Psoas muscle (tissue), 8 donors: Measurements from ENCODE around the gene SART3. TPM values are rescaled to one million over a fixed set of nuclear protein-coding genes. Genes with fewer than 3 reads are reported as not detected.

ENCODE experiments used
- ATAC-seq, 4 donors: fragments of 200-7000 bp; cut with Tn5 transposase; one replicate each; pipeline ENCODE4 v1.9.1; 2020; ENCODE audit warnings: moderate library complexity in 3 of 4, mild to moderate bottlenecking in 2 of 4
- DNase-seq, 2 donors: peaks; one replicate each; pipeline ENCODE4 v3.0.0-alpha.2; 2020
- H3K27ac ChIP-seq: fragments of 200-600 bp; one replicate; pipeline ENCODE4 v1.8.0; 2022
- H3K27me3 ChIP-seq, 3 donors: fragments of 200-600 bp in 1 of 3; one replicate each; pipeline versions ENCODE4 v1.6.1 to v1.8.0; 2013 to 2022; ENCODE audit warnings: low read length in 2 of 3, mild to moderate bottlenecking in 2 of 3, moderate library complexity in 1 of 3; ENCODE audit not compliant: insufficient read depth in 3 of 3
- H3K36me3 ChIP-seq, 2 donors: fragments of 200-600 bp in 1 of 2; one replicate each; pipeline versions ENCODE4 v1.6.1 to v1.8.0; 2013 to 2022; ENCODE audit warnings: low read depth in 1 of 2, mild to moderate bottlenecking in 1 of 2, moderate library complexity in 1 of 2; ENCODE audit not compliant: insufficient read depth in 1 of 2
- H3K4me1 ChIP-seq: fragments of 200-600 bp; one replicate; pipeline ENCODE4 v1.8.0; 2022
- H3K4me3 ChIP-seq: fragments of 200-600 bp; one replicate; pipeline ENCODE4 v1.8.0; 2022; ENCODE audit warnings: mild to moderate bottlenecking
- H3K9me3 ChIP-seq: fragments of 200-600 bp; one replicate; pipeline ENCODE4 v1.8.0; 2022
- WGBS, 3 donors: extraction: QIAGEN DNeasy Blood & Tissue Kit; methylation state at CpG; one replicate each; pipeline versions ENCODE4 v1.1.6 to v1.1.7; 2013; 5-methylcytosine and 5-hydroxymethylcytosine counted together
- intact Hi-C, 2 donors: fragments of 100-400 bp; cut with DNase I; formaldehyde crosslinking; loops; one replicate each; pipeline versions ENCODE4 v1.11.0 to v1.14.2; 2022
- polyA plus RNA-seq, 3 donors: library from polyadenylated mRNA; stranded (reverse); fragments of 200-250 nt; gene quantifications; one replicate each; pipeline ENCODE4 v1.2.3, GENCODE V29; 2013
- total RNA-seq, 4 donors: library from RNA; stranded (reverse); fragmentation: NEBNext Ultra II Directional in 2 of 4; extraction: Animal tissue kit (Norgen Biotek cat#: 25700) in 2 of 4; gene quantifications; one replicate each; pipeline versions ENCODE4 v1.2.1 to v1.2.4, GENCODE V29; 2021 to 2023
- TF ChIP-seq, protein P1 (sequence below): fragments of 200-600 bp; IDR thresholded peaks from one replicate; pipeline ENCODE4 v1.8.0; 2022; ENCODE audit warnings: antibody characterized with exemption
- donor health status: healthy with polysubstance abuse.
- donor health status: DM: no; HTN: no; CAD: no; lungs with moderate emphysema.
- donor health status: Bipolar disorder and iron deficiency.
- donor health status: healthy.
- donor health status: DM: yes; HTN: yes; CAD: no.
- donor health status: DM: no; HTN: no; CAD: no.
- donor health status: DM: no; HTN: no; CAD: no.
- donor health status: DM: yes; HTN: yes; CAD: no.

Gene SART3
- total and polyA plus RNA-seq, 7 donors, result 13.4 to 35.3 (median 24.2) TPM

GRCh38 chr12:108597559-108598471 lies 36.8 kb upstream of the SART3 start, which contains the start of gene TMEM119:
Gene TMEM119, minus strand, starts transcription at chr12:108598084. Its CDS starts 5,701 bp downstream, at chr12:108592383.
- Histone ChIP-seq H3K4me1 (no peaks in the 10 kb centered on the region), H3K27me3 (no peaks in the 10 kb centered on the region), H3K9me3 (no peaks in the 10 kb centered on the region), H3K27ac (no peak within 1 kb of the TSS), H3K4me3 (peak within 1 kb of the TSS; percentile 25), H3K36me3 (no peaks in the 10 kb centered on the region)
- 41 to 53% (median 48%) methylated on average over 21 to 27 of the region's 27 CpGs for WGBS, 3 donors
- peak in 3 of 4 donors; percentile 35 to 50 (median 49) for ATAC-seq
- TF ChIP-seq, protein P1, sequence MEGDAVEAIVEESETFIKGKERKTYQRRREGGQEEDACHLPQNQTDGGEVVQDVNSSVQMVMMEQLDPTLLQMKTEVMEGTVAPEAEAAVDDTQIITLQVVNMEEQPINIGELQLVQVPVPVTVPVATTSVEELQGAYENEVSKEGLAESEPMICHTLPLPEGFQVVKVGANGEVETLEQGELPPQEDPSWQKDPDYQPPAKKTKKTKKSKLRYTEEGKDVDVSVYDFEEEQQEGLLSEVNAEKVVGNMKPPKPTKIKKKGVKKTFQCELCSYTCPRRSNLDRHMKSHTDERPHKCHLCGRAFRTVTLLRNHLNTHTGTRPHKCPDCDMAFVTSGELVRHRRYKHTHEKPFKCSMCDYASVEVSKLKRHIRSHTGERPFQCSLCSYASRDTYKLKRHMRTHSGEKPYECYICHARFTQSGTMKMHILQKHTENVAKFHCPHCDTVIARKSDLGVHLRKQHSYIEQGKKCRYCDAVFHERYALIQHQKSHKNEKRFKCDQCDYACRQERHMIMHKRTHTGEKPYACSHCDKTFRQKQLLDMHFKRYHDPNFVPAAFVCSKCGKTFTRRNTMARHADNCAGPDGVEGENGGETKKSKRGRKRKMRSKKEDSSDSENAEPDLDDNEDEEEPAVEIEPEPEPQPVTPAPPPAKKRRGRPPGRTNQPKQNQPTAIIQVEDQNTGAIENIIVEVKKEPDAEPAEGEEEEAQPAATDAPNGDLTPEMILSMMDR, result no peak
- peak; percentile 41 to 69 for DNase-seq
- intact Hi-C loops, result no loop called here

- TF ChIP-seq, protein P1, result no peak
- Histone ChIP-seq H3K4me3 (peak overlapping the region; percentile 25), H3K27me3 (no peaks in the 10 kb centered on the region), H3K4me1 (no peaks in the 10 kb centered on the region), H3K36me3 (no peaks in the 10 kb centered on the region), H3K27ac (no peak overlapping the region), H3K9me3 (no peaks in the 10 kb centered on the region)
- intact Hi-C loops, result no loop called here
- WGBS, 3 donors, result 51 to 59% (median 58%) methylated on average over 10 of the region's 10 CpGs
- DNase-seq (no peak), ATAC-seq (no peak)
Observed at GRCh38 chr12:108596854-108597558, 36.0 kb upstream of the SART3 start.

GRCh38 chr12:108595711-108596647 lies 35.0 kb upstream of the SART3 start:
- H3K36me3 ChIP-seq, result no peaks in the 10 kb centered on the region
- TF ChIP-seq, protein P1, result no peak
- ATAC-seq (no peak), DNase-seq (no peak)
- intact Hi-C loops, result no loop called here
- 71 to 75% (median 75%) methylated on average over 17 of the region's 17 CpGs for WGBS, 3 donors
- no peak overlapping the region for H3K27ac ChIP-seq
- no peak overlapping the region for H3K4me3 ChIP-seq
- no peaks in the 10 kb centered on the region for H3K4me1 ChIP-seq
- H3K9me3 ChIP-seq, result no peaks in the 10 kb centered on the region
- H3K27me3 ChIP-seq, result no peaks in the 10 kb centered on the region

DNA sequence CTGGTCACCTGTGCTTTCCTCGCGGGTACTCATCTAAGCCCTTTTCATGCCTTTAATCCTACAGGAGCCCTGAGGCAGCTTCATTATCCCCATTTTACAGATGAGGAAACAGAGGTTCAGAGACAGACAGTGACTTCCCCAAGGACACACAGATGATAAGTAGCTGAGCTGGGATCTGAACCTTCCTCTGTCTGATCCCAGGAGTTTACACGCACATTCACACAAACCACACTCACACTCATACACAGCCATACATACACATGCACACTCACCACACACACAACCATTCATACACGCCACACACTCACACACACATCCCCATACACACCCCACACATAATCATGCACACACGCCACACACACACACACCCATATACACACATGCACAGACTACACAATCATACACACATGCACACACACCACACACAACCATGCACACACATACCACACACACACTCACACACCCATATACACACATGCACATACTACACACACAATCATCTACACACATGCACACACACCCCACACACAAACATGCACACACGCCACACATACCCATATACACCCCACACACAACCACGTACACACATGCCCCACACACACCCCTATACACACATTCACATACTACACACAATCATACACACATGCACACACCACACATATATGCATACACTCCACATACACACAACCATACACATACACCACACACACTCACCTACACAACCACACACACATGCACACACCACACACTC lies 34.2 kb upstream of the SART3 start:
- Histone ChIP-seq H3K9me3 (no peaks in the 10 kb centered on the region), H3K4me3 (no peak overlapping the region), H3K36me3 (no peaks in the 10 kb centered on the region), H3K27me3 (no peaks in the 10 kb centered on the region), H3K4me1 (no peaks in the 10 kb centered on the region), H3K27ac (no peak overlapping the region)
- TF ChIP-seq, protein P1, result no peak
- WGBS, 3 donors, result 93 to 95% (median 94%) methylated on average over 7 of the region's 7 CpGs
- intact Hi-C loops, result no loop called here
- DNase-seq (no peak), ATAC-seq (no peak)
